Endothelial cell of umbilical vein (primary cell): ENCODE data around the gene TGFA. TPM values are rescaled to one million over a fixed set of nuclear protein-coding genes. Genes with fewer than 3 reads are reported as not detected.

Experiments
- BruUV-seq: library from RNA; stranded (reverse); fragments of 400-500 nt; replicated peaks from 2 replicates; lab custom pipeline; 2021; lab: Mats Ljungman, UMichigan
- CTCF ChIA-PET: fragments of 300-600, 350-600 bp; sonication (Branson Sonifier 250); formaldehyde crosslinking; loops from one replicate; lab custom pipeline; 2021; ENCODE audit warnings: antibody characterized with exemption, inconsistent platforms; lab: Charles Lee
- POLR2A ChIA-PET: fragments of 300-600, 350-600 bp; sonication (Branson Sonifier 250); formaldehyde crosslinking; loops from one replicate; lab custom pipeline; 2021; ENCODE audit warnings: antibody characterized with exemption, inconsistent platforms; lab: Charles Lee
- DNase-seq: peaks from one replicate; pipeline ENCODE4 v3.0.0-alpha.2; 2011; ENCODE audit warnings: low read depth, low spot score
- FAIRE-seq: peaks from 2 replicates; lab custom pipeline; 2011; peaks lifted over from hg19 to GRCh38; lab: Jason Lieb, UNC
- H2AFZ ChIP-seq: 2 replicates; pipeline ENCODE4 v1.6.0; 2012; ENCODE audit warnings: low read depth, low read length, control low read depth, inconsistent platforms
- H3K27ac ChIP-seq: 2 replicates; pipeline ENCODE4 v1.5.1; 2011; ENCODE audit warnings: low read depth, mild to moderate bottlenecking, control low read depth, low read length, moderate library complexity; ENCODE audit not compliant: insufficient read depth
- H3K27me3 ChIP-seq, 2 experiments: 2 replicates each; pipeline versions ENCODE4 v1.6.0 to v1.6.1; 2011; ENCODE audit warnings: low read length in 2 of 2, mixed read lengths in 1 of 2; ENCODE audit not compliant: control insufficient read depth in 2 of 2, insufficient read depth in 2 of 2
- H3K36me3 ChIP-seq, 2 experiments: 2 replicates in 1 of 2; 3 replicates in 1 of 2; pipeline ENCODE4 v1.5.1; 2011; ENCODE audit warnings: low read length in 2 of 2, mild to moderate bottlenecking in 1 of 2, moderate library complexity in 1 of 2; ENCODE audit not compliant: control insufficient read depth in 2 of 2, insufficient read depth in 2 of 2; ENCODE audit errors: extremely low read depth in 1 of 2
- H3K4me1 ChIP-seq: 3 replicates; pipeline ENCODE4 v1.5.1; 2011; ENCODE audit warnings: mild to moderate bottlenecking, low read length; ENCODE audit not compliant: control insufficient read depth, insufficient read depth; ENCODE audit errors: extremely low read depth
- H3K4me2 ChIP-seq: 2 replicates; pipeline ENCODE4 v1.6.1; 2011; ENCODE audit warnings: low read length, control low read depth, mixed read lengths; ENCODE audit not compliant: insufficient read depth
- H3K4me3 ChIP-seq, 3 experiments: fragments of 200-600 bp in 1 of 3; sonication (generic), shearing (Covaris generic) in 1 of 3; replicated peaks in 1 of 3; 2 replicates each; pipeline ENCODE4 v1.5.1; 2011 to 2016; ENCODE audit warnings: control low read depth in 3 of 3, low read length in 3 of 3, mild to moderate bottlenecking in 2 of 3, inconsistent platforms in 1 of 3, low read depth in 1 of 3, moderate library complexity in 1 of 3; ENCODE audit not compliant: insufficient read depth in 1 of 3
- H3K79me2 ChIP-seq: 2 replicates; pipeline ENCODE4 v1.6.0; 2012; ENCODE audit warnings: low read length, inconsistent platforms; ENCODE audit not compliant: control insufficient read depth, insufficient read depth
- H3K9ac ChIP-seq: replicated peaks from 2 replicates; pipeline ENCODE3; 2011; ENCODE audit warnings: low read length, control low read depth; ENCODE audit not compliant: insufficient read depth; ENCODE audit errors: extremely low read depth
- H3K9me1 ChIP-seq: replicated peaks from 3 replicates; pipeline ENCODE4 v1.6.0; 2011; ENCODE audit warnings: mild to moderate bottlenecking, low read length; ENCODE audit not compliant: control insufficient read depth, insufficient read depth; ENCODE audit errors: extremely low read depth
- H3K9me3 ChIP-seq: replicated peaks from 2 replicates; pipeline ENCODE4 v1.5.1; 2012; ENCODE audit warnings: low read length, inconsistent platforms; ENCODE audit not compliant: control insufficient read depth, insufficient read depth
- H4K20me1 ChIP-seq: replicated peaks from 2 replicates; pipeline ENCODE3; 2011; ENCODE audit warnings: mild to moderate bottlenecking, low read length; ENCODE audit not compliant: control insufficient read depth, insufficient read depth; ENCODE audit errors: extremely low read depth
- EZH2 ChIP-seq: IDR thresholded peaks from 2 replicates; pipeline ENCODE4 v1.6.1; 2012; ENCODE audit warnings: borderline replicate concordance, low read depth, mild to moderate bottlenecking, moderate library complexity, low read length, inconsistent platforms; ENCODE audit not compliant: severe bottlenecking
- JUN ChIP-seq: IDR thresholded peaks from 2 replicates; pipeline ENCODE4 v1.6.1; 2011; ENCODE audit warnings: borderline replicate concordance, low read depth; ENCODE audit not compliant: insufficient read length, insufficient read depth
- MYC ChIP-seq: IDR thresholded peaks from one replicate; pipeline ENCODE4 v1.6.1; 2011; ENCODE audit warnings: mild to moderate bottlenecking, low read depth, low read length
- POLR2A ChIP-seq: IDR thresholded peaks from 2 replicates; pipeline ENCODE4 v1.6.1; 2012; ENCODE audit warnings: low read depth, mild to moderate bottlenecking, control low read depth, low read length
- POLR2AphosphoS5 ChIP-seq: IDR thresholded peaks from 2 replicates; pipeline ENCODE4 v1.6.1; 2012; ENCODE audit warnings: low read depth, mild to moderate bottlenecking, control low read depth, low read length, moderate library complexity; ENCODE audit not compliant: insufficient read depth
- dilution Hi-C: fragments of 300-500 bp; cut with MboI; formaldehyde crosslinking; loops from one replicate; pipeline ENCODE4 v1.15.0; 2019; ENCODE audit warnings: low sequenced_read_pairs; ENCODE audit not compliant: extremely low pct_ligation_motif_present
- intact Hi-C: fragments of 100-400 bp; cut with micrococcal nuclease; formaldehyde crosslinking; loops from one replicate; pipeline ENCODE4 v1.10.0; 2022
- polyA plus RNA-seq, 4 experiments: library from polyadenylated mRNA; depleted of rRNA in 3 of 4; stranded (reverse) in 3 of 4; unstranded in 1 of 4; fragments of >200 nt; gene quantifications; 2 replicates each; pipeline versions ENCODE4 v1.2.1 to v1.2.3, GENCODE V29; 2011 to 2012; ENCODE audit warnings: missing spikeins in 1 of 4
- total RNA-seq: library from RNA; stranded (reverse); gene quantifications from 2 replicates; pipeline ENCODE4 v1.2.3, GENCODE V29; 2021
- TF ChIP-seq, protein P1 (sequence below): IDR thresholded peaks from 2 replicates; pipeline ENCODE4 v1.6.1; 2011; ENCODE audit not compliant: insufficient read depth, insufficient read length
- TF ChIP-seq, protein P2 (sequence below), 2 donors: IDR thresholded peaks; 1 replicate in 1 of 2; 2 replicates in 1 of 2; pipeline ENCODE4 v1.5.1; 2011; ENCODE audit warnings: low read length in 2 of 2, mild to moderate bottlenecking in 2 of 2, moderate library complexity in 2 of 2, control low read depth in 1 of 2, inconsistent platforms in 1 of 2, low read depth in 1 of 2; ENCODE audit not compliant: insufficient read depth in 1 of 2; ENCODE audit errors: extremely low read depth in 1 of 2

Gene TGFA
- total and polyA plus RNA-seq, 2 donors (not counting 3 experiments of a cell fraction or from before 2014, with no cell fraction given), result 0.22 to 0.32 TPM

GRCh38 chr2:70469435-70469834 lies 84.2 kb downstream of the TGFA start:
- H3K27ac ChIP-seq, result no peak overlapping the region
- H3K79me2 ChIP-seq, result no peaks in the 10 kb centered on the region
- H3K9me1 ChIP-seq, result no peaks in the 10 kb centered on the region
- ChIA-PET POLR2A (no interaction called here), CTCF (no interaction called here)
- no peak for TF ChIP-seq JUN
- TF ChIP-seq EZH2, result no peak
- H3K4me2 ChIP-seq, result no peak overlapping the region
- peaks cover 5 to 11% of the 10 kb centered on the region in 2 experiments for H3K27me3 ChIP-seq
- no TSS peak for BruUV-seq
- no peaks in the 10 kb centered on the region for H3K4me1 ChIP-seq
- H4K20me1 ChIP-seq, result no peaks in the 10 kb centered on the region
- no peak for FAIRE-seq
- dilution Hi-C loops, result no loop called here
- no peak overlapping the region for H3K4me3 ChIP-seq
- no peaks in the 10 kb centered on the region for H3K36me3 ChIP-seq
- no peak for DNase-seq
- no peaks in the 10 kb centered on the region for H3K9me3 ChIP-seq
- H3K9ac ChIP-seq, result no peak overlapping the region
- H2AFZ ChIP-seq, result no peak overlapping the region
- intact Hi-C loops, result no loop called here

GRCh38 chr2:70468878-70469277 lies 84.7 kb downstream of the TGFA start:
- Histone ChIP-seq H3K9me3 (no peaks in the 10 kb centered on the region), H3K27me3 (peaks cover 5 to 10% of the 10 kb centered on the region in 2 experiments), H3K79me2 (no peaks in the 10 kb centered on the region), H3K36me3 (no peaks in the 10 kb centered on the region), H3K4me1 (no peaks in the 10 kb centered on the region), H2AFZ (no peak overlapping the region), H3K9ac (no peak overlapping the region), H3K4me2 (no peak overlapping the region), H3K9me1 (no peaks in the 10 kb centered on the region), H3K27ac (no peak overlapping the region), H4K20me1 (no peaks in the 10 kb centered on the region), H3K4me3 (no peak overlapping the region)
- dilution Hi-C loops (no loop called here), intact Hi-C loops (no loop called here)
- FAIRE-seq, result no peak
- ChIA-PET POLR2A (no interaction called here), CTCF (interaction anchor here (2.0 kb wide), 1 partner anchor 148 kb away, joined by 5 read pairs; no protein-coding TSS in a partner anchor)
- TF ChIP-seq POLR2A, result no peak
- TF ChIP-seq POLR2AphosphoS5, result no peak
- TF ChIP-seq, protein P1, sequence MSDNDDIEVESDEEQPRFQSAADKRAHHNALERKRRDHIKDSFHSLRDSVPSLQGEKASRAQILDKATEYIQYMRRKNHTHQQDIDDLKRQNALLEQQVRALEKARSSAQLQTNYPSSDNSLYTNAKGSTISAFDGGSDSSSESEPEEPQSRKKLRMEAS, result no peak
- no peak for TF ChIP-seq JUN
- TF ChIP-seq MYC, result no peak
- TF ChIP-seq, protein P2, sequence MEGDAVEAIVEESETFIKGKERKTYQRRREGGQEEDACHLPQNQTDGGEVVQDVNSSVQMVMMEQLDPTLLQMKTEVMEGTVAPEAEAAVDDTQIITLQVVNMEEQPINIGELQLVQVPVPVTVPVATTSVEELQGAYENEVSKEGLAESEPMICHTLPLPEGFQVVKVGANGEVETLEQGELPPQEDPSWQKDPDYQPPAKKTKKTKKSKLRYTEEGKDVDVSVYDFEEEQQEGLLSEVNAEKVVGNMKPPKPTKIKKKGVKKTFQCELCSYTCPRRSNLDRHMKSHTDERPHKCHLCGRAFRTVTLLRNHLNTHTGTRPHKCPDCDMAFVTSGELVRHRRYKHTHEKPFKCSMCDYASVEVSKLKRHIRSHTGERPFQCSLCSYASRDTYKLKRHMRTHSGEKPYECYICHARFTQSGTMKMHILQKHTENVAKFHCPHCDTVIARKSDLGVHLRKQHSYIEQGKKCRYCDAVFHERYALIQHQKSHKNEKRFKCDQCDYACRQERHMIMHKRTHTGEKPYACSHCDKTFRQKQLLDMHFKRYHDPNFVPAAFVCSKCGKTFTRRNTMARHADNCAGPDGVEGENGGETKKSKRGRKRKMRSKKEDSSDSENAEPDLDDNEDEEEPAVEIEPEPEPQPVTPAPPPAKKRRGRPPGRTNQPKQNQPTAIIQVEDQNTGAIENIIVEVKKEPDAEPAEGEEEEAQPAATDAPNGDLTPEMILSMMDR (IDR thresholded peaks at IDR 0.05; ENCODE audit: extremely low read depth in 1 of 2, insufficient read depth in 1 of 2, low read depth in 1 of 2, low read length in 2 of 2), result no peak
- TF ChIP-seq EZH2, result no peak
- no peak for DNase-seq
- BruUV-seq, result no TSS peak
